Neural cell (in vitro differentiated cells): ENCODE results near the gene ELP1. TPM values are rescaled to one million over a fixed set of nuclear protein-coding genes. Genes with fewer than 3 reads are reported as not detected.

ENCODE experiments used
- H2AFZ ChIP-seq: fragments of 200-600, 300-800 bp; sonication (generic), shearing (Covaris generic); 2 replicates; pipeline ENCODE4 v1.6.0; 2014; ENCODE audit warnings: low read depth, mild to moderate bottlenecking, antibody characterized with exemption, low read length, moderate library complexity
- H3F3A ChIP-seq: fragments of 200-600 bp; shearing (Covaris generic); 2 replicates; pipeline ENCODE4 v1.6.1; 2016; ENCODE audit warnings: mild to moderate bottlenecking, moderate library complexity, mixed read lengths, antibody characterized with exemption, low read length; ENCODE audit not compliant: insufficient read depth, poor library complexity, severe bottlenecking
- H3K27ac ChIP-seq: fragments of 200-600, 300-800 bp; sonication (generic), shearing (Covaris generic); 2 replicates; pipeline ENCODE4 v1.5.1; 2014; ENCODE audit warnings: mild to moderate bottlenecking, low read length, moderate library complexity
- H3K27me3 ChIP-seq: fragments of 300-800, 200-600 bp; sonication (generic), shearing (Covaris generic); 2 replicates; pipeline ENCODE4 v1.6.0; 2014; ENCODE audit warnings: mild to moderate bottlenecking, low read depth, low read length, moderate library complexity; ENCODE audit not compliant: insufficient read depth
- H3K36me3 ChIP-seq: fragments of 300-800, 200-600 bp; sonication (generic), shearing (Covaris generic); 2 replicates; pipeline ENCODE4 v1.5.1; 2014; ENCODE audit warnings: mild to moderate bottlenecking, antibody characterized with exemption, low read length, moderate library complexity; ENCODE audit not compliant: insufficient read depth
- H3K4me2 ChIP-seq: fragments of 300-800, 200-600 bp; sonication (generic), shearing (Covaris generic); 2 replicates; pipeline ENCODE4 v1.6.0; 2014; ENCODE audit warnings: mild to moderate bottlenecking, low read length
- H3K4me3 ChIP-seq: fragments of 300-800, 200-600 bp; sonication (generic), shearing (Covaris generic); 2 replicates; pipeline ENCODE4 v1.5.1; 2014; ENCODE audit warnings: mild to moderate bottlenecking, low read length, moderate library complexity
- H3K79me2 ChIP-seq: fragments of 200-600 bp; shearing (Covaris generic); replicated peaks from 2 replicates; pipeline ENCODE4 v1.6.0; 2014; ENCODE audit warnings: mild to moderate bottlenecking, low read length, moderate library complexity; ENCODE audit not compliant: insufficient read depth
- H3K9ac ChIP-seq: fragments of 300-800, 200-600 bp; sonication (generic), shearing (Covaris generic); 2 replicates; pipeline ENCODE4 v1.6.1; 2016; ENCODE audit warnings: mild to moderate bottlenecking, low read length, mixed read lengths
- H3K9me2 ChIP-seq: fragments of 200-600 bp; shearing (Covaris generic); 2 replicates; pipeline ENCODE4 v1.6.1; 2016; ENCODE audit warnings: mild to moderate bottlenecking, low read length, mixed read lengths; ENCODE audit not compliant: insufficient read depth
- H3K9me3 ChIP-seq: fragments of 200-600, 300-800 bp; sonication (generic), shearing (Covaris generic); 2 replicates; pipeline ENCODE4 v1.6.1; 2016; ENCODE audit warnings: mild to moderate bottlenecking, mixed run types, low read length, moderate library complexity, mixed read lengths
- H4K20me1 ChIP-seq: fragments of 200-600 bp; shearing (Covaris generic); 2 replicates; pipeline ENCODE4 v1.6.1; 2016; ENCODE audit warnings: mild to moderate bottlenecking, mixed run types; ENCODE audit not compliant: insufficient read depth
- CTCF ChIP-seq: fragments of 450-650 bp; IDR thresholded peaks from 2 replicates; pipeline ENCODE4 v1.5.1; 2014; ENCODE audit warnings: antibody characterized with exemption, mild to moderate bottlenecking, moderate library complexity; ENCODE audit not compliant: poor library complexity, severe bottlenecking
- EP300 ChIP-seq: fragments of 450-650 bp; conservative IDR thresholded peaks from 2 replicates; pipeline ENCODE4 v1.6.1; 2014; ENCODE audit warnings: antibody characterized with exemption, mild to moderate bottlenecking, moderate library complexity; ENCODE audit not compliant: poor library complexity, severe bottlenecking
- EZH2 ChIP-seq: fragments of 200-600, 300-800 bp; shearing (Covaris generic), sonication (generic); IDR thresholded peaks from 2 replicates; pipeline ENCODE4 v1.6.1; 2014; ENCODE audit warnings: antibody characterized with exemption, low read length, borderline replicate concordance, mild to moderate bottlenecking; ENCODE audit not compliant: insufficient read depth, poor library complexity, severe bottlenecking
- MXI1 ChIP-seq: fragments of 450-650 bp; conservative IDR thresholded peaks from 2 replicates; pipeline ENCODE4 v1.6.1; 2014; ENCODE audit warnings: antibody characterized with exemption, mild to moderate bottlenecking; ENCODE audit not compliant: poor library complexity, severe bottlenecking
- POLR2AphosphoS5 ChIP-seq: IDR thresholded peaks from 2 replicates; pipeline ENCODE4 v1.6.1; 2012
- RAD21 ChIP-seq: fragments of 450-650 bp; conservative IDR thresholded peaks from 2 replicates; pipeline ENCODE4 v1.6.1; 2014; ENCODE audit warnings: antibody characterized with exemption, mild to moderate bottlenecking, moderate library complexity
- REST ChIP-seq: IDR thresholded peaks from 2 replicates; pipeline ENCODE4 v1.6.1; 2012; ENCODE audit warnings: borderline replicate concordance
- SMC3 ChIP-seq: fragments of 450-650 bp; conservative IDR thresholded peaks from 2 replicates; pipeline ENCODE4 v1.6.1; 2014; ENCODE audit warnings: antibody characterized with exemption, mild to moderate bottlenecking, moderate library complexity; ENCODE audit not compliant: poor library complexity
- TAF1 ChIP-seq: IDR thresholded peaks from 2 replicates; pipeline ENCODE4 v1.6.1; 2012; ENCODE audit warnings: low read depth
- polyA plus RNA-seq: library from polyadenylated mRNA; depleted of rRNA; stranded (reverse); fragments of >200 nt; gene quantifications from 2 replicates; pipeline ENCODE4 v1.2.3, GENCODE V29; 2014

The ELP1 gene
- polyA plus RNA-seq, 1 donor from 2014 or later: 112 TPM

GRCh38 chr9:108866001-108866420 lies 67.9 kb downstream of the ELP1 start:
- no peak for TF ChIP-seq TAF1
- no peak for TF ChIP-seq SMC3
- TF ChIP-seq CTCF: no peak
- no peak for TF ChIP-seq EZH2
- no peak for TF ChIP-seq MXI1
- Histone ChIP-seq H3K4me2 (no peak overlapping the region), H3K9me2 (no peaks in the 10 kb centered on the region), H4K20me1 (no peaks in the 10 kb centered on the region), H3K4me3 (no peak overlapping the region), H3K9me3 (no peaks in the 10 kb centered on the region), H3K36me3 (peaks cover 16% of the 10 kb centered on the region), H2AFZ (no peak overlapping the region), H3K27ac (no peak overlapping the region), H3K9ac (no peak overlapping the region), H3K79me2 (no peaks in the 10 kb centered on the region), H3F3A (peaks cover 7% of the 10 kb centered on the region), H3K27me3 (no peaks in the 10 kb centered on the region)

GRCh38 chr9:108865037-108865436 lies 68.9 kb downstream of the ELP1 start:
- H3K79me2 ChIP-seq: no peaks in the 10 kb centered on the region
- TF ChIP-seq RAD21 (no peak), EZH2 (no peak), POLR2AphosphoS5 (no peak), MXI1 (no peak), TAF1 (no peak), EP300 (no peak), SMC3 (no peak), REST (no peak)
- no peak overlapping the region for H2AFZ ChIP-seq
- H3K4me3 ChIP-seq: no peak overlapping the region
- peaks cover 15% of the 10 kb centered on the region for H3K36me3 ChIP-seq
- H3F3A ChIP-seq: peaks cover 7% of the 10 kb centered on the region
- H3K9ac ChIP-seq: no peak overlapping the region
- no peaks in the 10 kb centered on the region for H4K20me1 ChIP-seq
- H3K27me3 ChIP-seq: no peaks in the 10 kb centered on the region
- no peaks in the 10 kb centered on the region for H3K9me3 ChIP-seq
- H3K9me2 ChIP-seq: no peaks in the 10 kb centered on the region
- H3K27ac ChIP-seq: no peak overlapping the region
- no peak overlapping the region for H3K4me2 ChIP-seq

GRCh38 chr9:108864446-108864845 lies 69.5 kb downstream of the ELP1 start:
- Histone ChIP-seq H3K36me3 (peaks cover 11% of the 10 kb centered on the region), H3K27ac (no peak overlapping the region), H3K9me3 (no peaks in the 10 kb centered on the region), H4K20me1 (no peaks in the 10 kb centered on the region), H3K4me3 (no peak overlapping the region), H3K27me3 (no peaks in the 10 kb centered on the region), H3F3A (peaks cover 7% of the 10 kb centered on the region), H3K9me2 (no peaks in the 10 kb centered on the region), H3K9ac (no peak overlapping the region), H2AFZ (no peak overlapping the region), H3K79me2 (no peaks in the 10 kb centered on the region), H3K4me2 (no peak overlapping the region)
- no peak for TF ChIP-seq EP300
- no peak for TF ChIP-seq REST
- no peak for TF ChIP-seq MXI1
- no peak for TF ChIP-seq EZH2
- no peak for TF ChIP-seq SMC3
- no peak for TF ChIP-seq RAD21
- TF ChIP-seq TAF1: no peak
- TF ChIP-seq POLR2AphosphoS5: no peak
- TF ChIP-seq CTCF: no peak
